HG02870 (cell line): ENCODE data around the gene CEBPE.
A peak's percentile ranks its signal among the peaks of the same experiment; 100 is the strongest.

Experiments
- ATAC-seq: cut with Tn5 transposase; IDR thresholded peaks from one replicate; pipeline ENCODE4 v1.9.1; 2021; ENCODE audit warnings: mild to moderate bottlenecking, moderate library complexity; ENCODE audit not compliant: unreplicated experiment

The CEBPE gene

GRCh38 chr14:23104591-23105347 lies 14.3 kb downstream of the CEBPE start, which contains the start of gene CIROP:
CIROP (minus strand) TSS chr14:23104989; CDS start chr14:23104920, 69 bp downstream.
- ATAC-seq = no peak

DNA sequence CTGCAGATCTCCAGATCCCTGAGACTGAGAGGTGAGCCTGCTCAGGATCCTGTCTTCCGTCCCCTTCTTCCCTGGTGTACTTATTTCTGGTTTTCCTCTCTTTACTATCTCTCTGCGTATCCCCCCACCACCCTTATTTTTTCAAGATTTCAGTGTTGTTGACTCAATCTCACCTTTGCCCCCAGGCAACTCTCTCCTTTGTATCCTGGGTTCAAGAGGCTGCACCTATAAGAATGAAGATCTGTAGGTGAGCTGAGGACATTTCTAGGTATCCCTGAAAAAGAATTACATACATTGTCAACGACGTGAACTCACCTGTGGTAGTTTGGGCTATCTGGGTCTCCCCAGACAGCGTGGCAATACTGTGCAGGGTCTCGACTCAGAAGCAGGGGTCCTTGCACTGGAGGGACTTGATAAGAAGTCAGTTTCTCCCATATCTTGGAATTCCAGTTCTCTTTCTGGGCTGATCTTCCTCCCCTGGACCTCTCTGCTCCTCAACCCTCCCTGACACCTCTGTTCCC lies 14.9 kb downstream of the CEBPE start:
- no peak for ATAC-seq

- no peak for ATAC-seq
Observed at GRCh38 chr14:23103581-23103980, 15.5 kb downstream of the CEBPE start.

DNA sequence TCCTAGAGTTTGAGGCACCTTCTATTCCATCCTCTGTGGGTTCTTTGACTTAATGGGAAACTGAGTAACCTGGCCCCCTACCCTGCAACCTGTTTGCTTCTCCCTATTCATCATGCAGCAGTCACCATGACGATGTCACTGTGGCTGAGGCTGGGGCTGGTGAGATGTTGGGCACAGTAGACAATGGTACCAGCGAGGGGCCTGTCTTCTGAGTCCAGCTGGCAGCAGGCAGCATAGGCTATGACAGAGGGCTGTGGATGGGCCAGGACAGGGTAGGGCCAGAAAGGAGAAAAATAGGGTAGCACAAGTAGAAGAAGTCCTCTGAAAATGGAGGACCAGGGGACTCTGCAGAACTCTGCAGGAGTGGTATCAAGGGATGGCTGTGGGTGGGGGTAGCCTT lies 16.3 kb downstream of the CEBPE start:
- ATAC-seq = no peak

- no peak for ATAC-seq
Observed at GRCh38 chr14:23101986-23102625, 16.9 kb downstream of the CEBPE start.

GRCh38 chr14:23101213-23101970 lies 17.7 kb downstream of the CEBPE start:
- ATAC-seq = no peak

GRCh38 chr14:23099212-23099861 lies 19.7 kb downstream of the CEBPE start:
- no peak for ATAC-seq

GRCh38 chr14:23097786-23098185 lies 21.3 kb downstream of the CEBPE start:
- no peak for ATAC-seq

GRCh38 chr14:23095196-23096108 lies 23.6 kb downstream of the CEBPE start, which contains the start of gene C14orf119:
C14orf119 (plus strand) TSS chr14:23095505; CDS start chr14:23097659, 2,154 bp downstream.
- ATAC-seq = peak; percentile 90

GRCh38 chr14:23094666-23095195 lies 24.3 kb downstream of the CEBPE start, which contains the start of gene ACIN1:
ACIN1 (minus strand) TSS chr14:23095136; CDS start chr14:23095112, 24 bp downstream.
- peak; percentile 29 for ATAC-seq

DNA sequence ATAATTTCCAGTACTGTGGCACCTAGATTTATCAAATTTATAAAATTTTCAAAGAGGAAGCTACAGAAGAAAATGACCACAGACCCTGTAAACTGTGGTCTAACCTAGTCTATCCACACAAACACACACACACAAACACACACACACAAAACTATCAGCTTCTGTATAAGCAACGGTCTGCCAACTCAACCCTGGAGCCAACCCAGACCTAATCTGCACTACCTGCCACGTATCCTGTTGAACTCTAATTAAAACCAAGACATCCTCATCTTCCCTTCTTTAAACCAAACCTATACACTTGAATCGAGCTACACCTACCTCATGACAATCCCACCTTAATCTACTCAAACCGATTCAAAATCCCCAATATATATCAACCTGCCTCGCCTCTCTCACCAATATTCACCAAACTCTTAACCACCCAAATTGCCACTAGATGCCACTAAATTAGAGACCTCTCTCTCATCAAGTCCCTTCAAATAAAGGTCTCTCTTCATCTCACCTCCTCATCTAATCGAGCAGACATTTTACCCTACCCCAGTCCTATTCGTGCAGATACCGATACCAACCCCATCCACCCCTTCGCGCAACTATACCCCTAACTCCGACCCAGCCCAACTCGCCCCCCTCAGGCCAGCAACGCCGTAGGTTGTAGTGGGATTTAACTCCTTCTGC lies 24.9 kb downstream of the CEBPE start:
- ATAC-seq = no peak

DNA sequence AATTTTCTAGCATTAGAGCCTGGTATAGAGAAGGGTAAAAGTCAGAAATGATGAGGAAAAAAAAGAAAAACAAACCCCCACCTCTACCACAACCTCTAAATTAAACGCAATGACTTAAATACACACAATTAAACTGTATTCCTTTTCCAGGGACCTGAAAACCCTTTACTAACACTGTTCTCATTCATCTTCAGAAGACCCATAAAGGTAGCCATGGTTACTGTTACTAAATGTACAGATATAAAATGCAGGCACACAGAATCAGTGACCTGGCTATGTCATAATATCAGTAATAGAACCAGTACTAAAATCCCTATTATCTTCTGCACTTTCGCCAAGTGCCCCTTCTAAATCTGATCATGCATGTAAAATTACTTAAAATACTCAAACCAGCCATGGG lies 25.5 kb downstream of the CEBPE start:
- no peak for ATAC-seq

- ATAC-seq = no peak
Observed at GRCh38 chr14:23093104-23093503, 26.0 kb downstream of the CEBPE start.

DNA sequence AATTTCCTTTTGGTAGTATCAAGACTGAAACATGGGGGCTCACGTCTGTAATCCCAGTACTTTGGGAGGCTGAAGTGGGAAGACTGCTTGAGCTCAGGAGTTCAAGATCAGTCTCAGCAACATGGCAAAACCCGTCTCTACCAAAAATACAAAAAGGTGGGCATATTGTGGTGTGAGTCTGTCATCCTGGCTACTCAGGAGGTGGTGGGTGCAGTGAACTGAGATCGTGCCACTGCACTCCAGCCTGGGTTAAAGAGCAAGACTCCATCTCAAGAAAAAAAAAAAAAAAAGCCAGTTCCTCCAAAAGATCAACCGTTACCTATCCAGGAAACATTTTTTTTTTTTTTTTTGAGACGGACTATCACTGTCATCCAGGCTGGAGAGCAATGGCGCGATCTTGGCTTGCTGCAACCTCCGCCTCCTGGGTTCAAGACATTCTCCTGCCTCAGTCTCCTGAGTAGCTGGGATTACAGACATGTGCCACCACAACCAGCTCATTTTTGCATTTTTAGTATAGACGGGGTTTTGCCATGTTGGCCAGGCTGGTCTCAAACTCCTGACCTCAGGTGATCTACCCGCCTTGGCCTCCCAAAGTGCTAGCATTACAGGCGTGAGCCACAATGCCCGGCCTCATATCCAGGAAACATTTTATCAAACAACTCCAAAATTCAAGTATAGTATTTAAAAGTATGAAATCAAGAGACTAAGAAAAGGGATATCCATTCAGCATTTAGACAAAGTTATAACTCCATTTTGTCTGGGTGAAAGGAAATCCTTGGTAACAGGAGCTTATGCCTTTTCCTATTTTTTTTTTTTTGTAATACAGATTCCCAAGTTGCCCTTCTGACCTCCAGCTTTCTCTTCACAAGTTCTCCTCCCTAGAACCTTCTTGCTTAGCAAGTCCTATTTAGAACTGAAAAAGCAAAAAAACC lies 27.5 kb downstream of the CEBPE start:
- no peak for ATAC-seq

DNA sequence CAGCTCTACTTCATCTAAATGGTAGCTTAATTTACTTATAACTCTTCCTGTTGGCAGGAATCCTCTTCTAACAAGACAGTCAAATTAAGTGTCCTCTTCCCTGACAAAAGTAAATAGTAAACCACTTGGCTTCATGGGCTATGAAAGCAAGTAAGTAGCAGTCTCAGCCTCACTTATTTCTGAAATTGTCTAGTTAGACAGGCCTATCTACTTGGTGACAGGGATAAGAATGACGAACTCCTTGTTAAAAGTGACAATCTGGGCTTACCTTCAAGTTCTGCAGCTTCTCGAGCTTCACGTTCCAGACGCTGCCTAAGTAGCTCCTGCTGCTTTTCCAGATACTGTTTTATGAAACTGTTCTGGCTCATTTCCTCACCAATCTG lies 28.8 kb downstream of the CEBPE start:
- no peak for ATAC-seq

- no peak for ATAC-seq
Observed at GRCh38 chr14:23089498-23090253, 29.4 kb downstream of the CEBPE start.

GRCh38 chr14:23086565-23086964 lies 32.5 kb downstream of the CEBPE start:
- no peak for ATAC-seq
